ENCODE measurements around the gene RILP.

The RILP gene

DNA sequence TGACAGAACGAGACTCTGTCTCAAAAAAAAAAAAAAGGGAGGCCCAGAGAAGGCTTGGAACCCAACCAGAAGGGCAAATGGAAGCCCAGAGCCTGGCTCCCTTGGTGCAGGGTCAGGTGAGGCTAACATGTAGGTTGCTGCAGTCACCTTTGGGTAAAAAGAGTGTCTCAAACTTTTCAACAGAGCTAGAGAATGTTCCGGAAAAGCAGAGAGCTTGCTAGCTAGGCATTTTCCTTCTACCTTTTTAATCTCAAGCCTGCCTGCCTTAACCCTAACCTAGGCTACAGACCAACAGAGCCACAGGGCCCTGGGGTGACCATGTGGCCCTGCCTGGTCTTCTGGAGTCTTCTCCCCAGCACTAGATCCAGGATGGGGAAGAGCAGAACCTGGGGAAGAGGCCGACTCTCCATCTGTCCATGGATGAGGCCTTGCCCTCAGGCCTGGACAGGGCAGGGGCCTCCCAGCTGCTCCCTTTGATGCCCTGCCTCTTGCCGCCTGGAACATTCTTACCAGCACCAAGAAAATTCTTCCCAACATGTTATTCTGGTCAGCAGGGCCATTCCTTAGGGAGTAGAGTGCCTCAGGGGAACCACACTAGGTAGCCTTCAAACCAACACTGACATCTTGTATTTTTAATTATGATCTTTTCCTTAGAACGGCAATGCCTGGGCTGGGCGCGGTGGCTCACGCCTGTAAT lies 51.1 kb downstream of the RILP start:
- DNase-seq: no peak

DNA sequence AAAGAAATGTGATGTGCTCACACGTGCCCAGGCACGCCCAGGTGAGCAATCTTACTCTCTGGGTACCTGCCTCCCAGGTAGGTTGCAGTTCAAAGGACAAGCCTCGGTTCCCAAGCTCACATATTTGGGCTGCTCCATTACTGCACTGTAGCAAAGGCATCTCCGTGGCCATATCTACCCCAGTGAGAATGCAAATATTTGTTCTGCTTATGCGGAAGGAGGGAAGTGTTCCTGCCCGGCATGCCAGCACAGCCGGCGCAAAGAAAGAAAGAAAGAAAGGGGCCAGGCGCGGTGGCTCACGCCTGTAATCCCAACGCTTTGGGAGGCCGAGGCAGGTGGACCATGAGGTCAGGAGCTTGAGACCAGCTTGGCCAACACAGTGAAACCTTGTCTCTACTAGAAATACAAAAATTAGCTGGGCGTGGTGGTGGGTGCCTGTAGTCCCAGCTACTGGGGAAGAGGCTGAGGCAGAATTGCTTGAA lies 51.8 kb downstream of the RILP start:
- DNase-seq: no peak
